ENCODE results near the gene CELF5.

The CELF5 gene

DNA sequence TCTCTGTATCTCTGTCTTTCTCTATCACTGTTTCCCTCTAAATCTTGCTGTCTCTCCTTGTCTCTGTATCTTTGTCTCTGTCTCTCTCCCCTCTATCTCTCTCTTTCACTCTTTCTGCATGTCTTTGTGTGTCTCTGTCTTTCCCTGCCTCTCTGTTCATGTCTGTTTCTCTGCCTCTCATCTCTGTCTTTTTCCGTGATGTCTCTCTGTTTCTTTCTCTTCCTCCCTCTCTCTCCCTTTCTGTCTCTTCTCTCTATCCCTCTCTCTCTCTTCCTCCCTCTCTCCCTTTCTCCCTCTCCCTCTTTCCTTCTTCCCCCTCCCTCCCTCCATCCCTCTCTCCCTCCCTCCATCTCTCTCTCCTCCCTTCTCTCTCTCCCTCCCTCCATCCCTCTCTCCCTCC lies 85.3 kb downstream of the CELF5 start:
- peaks cover 34% of the 10 kb centered on the region for H3K27me3 ChIP-seq (ENCODE audit: control insufficient read depth, insufficient read depth, low read length, poor library complexity, severe bottlenecking)
- H3K9me3 ChIP-seq (ENCODE audit: control insufficient read depth, low read length): no peaks in the 10 kb centered on the region
- H3K27ac ChIP-seq (ENCODE audit: insufficient read depth, low read depth, low read length, poor library complexity, severe bottlenecking): no peak overlapping the region
- WGBS, 2 experiments: 57% methylated on average over 1 of the region's 1 CpG
- H3K4me3 ChIP-seq (ENCODE audit: insufficient read depth, low read depth, low read length): no peak overlapping the region
- no peaks in the 10 kb centered on the region for H3K4me1 ChIP-seq (ENCODE audit: control insufficient read depth, insufficient read depth, low read length)
- H3K36me3 ChIP-seq (ENCODE audit: control insufficient read depth, insufficient read depth, low read length): no peaks in the 10 kb centered on the region

DNA sequence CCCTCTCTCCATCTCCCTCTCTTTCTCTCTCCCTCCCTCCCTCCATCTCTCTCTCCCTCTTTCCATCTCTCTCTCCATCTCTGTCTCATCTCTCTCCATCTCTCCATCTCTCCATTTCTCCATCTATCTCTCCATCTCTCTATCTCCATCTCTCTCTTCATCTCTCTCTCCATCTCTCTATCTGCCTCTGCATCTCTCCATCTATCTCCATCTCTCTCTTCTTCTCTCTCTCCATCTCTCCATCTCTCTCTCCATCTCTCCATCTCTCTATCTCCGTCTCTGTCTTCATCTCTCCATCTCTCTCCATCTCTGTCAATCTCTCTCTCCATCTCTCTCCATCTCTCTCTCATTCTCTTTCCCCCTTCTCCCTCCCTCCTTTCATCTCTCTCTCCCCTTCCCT lies 85.8 kb downstream of the CELF5 start:
- Histone ChIP-seq H3K9me3 (ENCODE audit: control insufficient read depth, low read length) (no peaks in the 10 kb centered on the region), H3K27me3 (ENCODE audit: control insufficient read depth, insufficient read depth, low read length, poor library complexity, severe bottlenecking) (peaks cover 33% of the 10 kb centered on the region), H3K36me3 (ENCODE audit: control insufficient read depth, insufficient read depth, low read length) (no peaks in the 10 kb centered on the region), H3K4me3 (ENCODE audit: insufficient read depth, low read depth, low read length) (no peak overlapping the region), H3K4me1 (ENCODE audit: control insufficient read depth, insufficient read depth, low read length) (no peaks in the 10 kb centered on the region), H3K27ac (ENCODE audit: insufficient read depth, low read depth, low read length, poor library complexity, severe bottlenecking) (no peak overlapping the region)
- WGBS, 2 experiments: 62 to 66% methylated on average over 1 of the region's 1 CpG

DNA sequence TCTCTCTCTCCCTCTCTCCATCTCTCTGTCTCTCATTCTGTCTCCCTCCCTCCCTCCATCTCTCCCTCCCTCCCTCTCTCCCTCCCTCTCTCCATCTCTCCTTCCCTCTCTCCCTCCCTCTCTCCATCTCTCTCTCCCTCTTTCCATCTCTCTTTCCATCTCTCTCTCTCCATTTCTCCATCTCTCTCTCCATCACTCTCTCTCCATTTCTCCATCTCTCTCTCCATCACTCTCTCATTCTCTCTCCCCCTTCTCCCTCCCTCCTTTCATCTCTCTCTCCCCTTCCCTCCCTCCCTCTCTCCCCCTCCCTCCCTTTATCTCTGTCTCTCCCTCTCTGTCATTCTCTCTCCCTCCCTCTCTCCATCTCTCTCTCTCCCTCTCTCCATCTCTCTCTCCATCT lies 86.2 kb downstream of the CELF5 start:
- no peaks in the 10 kb centered on the region for H3K4me1 ChIP-seq (ENCODE audit: control insufficient read depth, insufficient read depth, low read length)
- H3K36me3 ChIP-seq (ENCODE audit: control insufficient read depth, insufficient read depth, low read length): no peaks in the 10 kb centered on the region
- H3K27me3 ChIP-seq (ENCODE audit: control insufficient read depth, insufficient read depth, low read length, poor library complexity, severe bottlenecking): peaks cover 33% of the 10 kb centered on the region
- no peak overlapping the region for H3K27ac ChIP-seq (ENCODE audit: insufficient read depth, low read depth, low read length, poor library complexity, severe bottlenecking)
- H3K4me3 ChIP-seq (ENCODE audit: insufficient read depth, low read depth, low read length): no peak overlapping the region
- no peaks in the 10 kb centered on the region for H3K9me3 ChIP-seq (ENCODE audit: control insufficient read depth, low read length)

DNA sequence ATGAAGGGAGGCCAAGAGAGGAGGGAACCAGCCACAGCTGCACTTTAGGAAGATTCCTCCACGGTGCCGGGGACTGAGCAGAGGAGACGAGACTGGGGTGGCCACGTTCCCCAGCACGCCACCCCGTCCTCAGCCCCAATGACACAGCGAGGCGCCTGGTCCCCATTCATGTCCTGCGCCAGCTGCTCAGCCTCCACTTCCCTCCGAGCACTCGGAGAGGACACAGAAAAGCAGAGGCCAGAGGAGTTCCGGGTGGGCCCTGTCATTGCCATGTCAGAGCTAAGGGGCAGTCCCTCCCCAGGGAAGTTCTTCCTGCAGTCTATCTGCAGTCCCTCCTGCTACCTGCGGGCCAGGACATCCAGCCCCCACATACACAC lies 88.7 kb downstream of the CELF5 start:
- Histone ChIP-seq H3K36me3 (ENCODE audit: control insufficient read depth, insufficient read depth, low read length) (no peaks in the 10 kb centered on the region), H3K27ac (ENCODE audit: insufficient read depth, low read depth, low read length, poor library complexity, severe bottlenecking) (no peak overlapping the region), H3K9me3 (ENCODE audit: control insufficient read depth, low read length) (no peaks in the 10 kb centered on the region), H3K27me3 (ENCODE audit: control insufficient read depth, insufficient read depth, low read length, poor library complexity, severe bottlenecking) (peaks cover 33% of the 10 kb centered on the region), H3K4me1 (ENCODE audit: control insufficient read depth, insufficient read depth, low read length) (no peaks in the 10 kb centered on the region), H3K4me3 (ENCODE audit: insufficient read depth, low read depth, low read length) (no peak overlapping the region)
- 88 to 90% methylated on average over 13 of the region's 13 CpGs for WGBS, 2 experiments

DNA sequence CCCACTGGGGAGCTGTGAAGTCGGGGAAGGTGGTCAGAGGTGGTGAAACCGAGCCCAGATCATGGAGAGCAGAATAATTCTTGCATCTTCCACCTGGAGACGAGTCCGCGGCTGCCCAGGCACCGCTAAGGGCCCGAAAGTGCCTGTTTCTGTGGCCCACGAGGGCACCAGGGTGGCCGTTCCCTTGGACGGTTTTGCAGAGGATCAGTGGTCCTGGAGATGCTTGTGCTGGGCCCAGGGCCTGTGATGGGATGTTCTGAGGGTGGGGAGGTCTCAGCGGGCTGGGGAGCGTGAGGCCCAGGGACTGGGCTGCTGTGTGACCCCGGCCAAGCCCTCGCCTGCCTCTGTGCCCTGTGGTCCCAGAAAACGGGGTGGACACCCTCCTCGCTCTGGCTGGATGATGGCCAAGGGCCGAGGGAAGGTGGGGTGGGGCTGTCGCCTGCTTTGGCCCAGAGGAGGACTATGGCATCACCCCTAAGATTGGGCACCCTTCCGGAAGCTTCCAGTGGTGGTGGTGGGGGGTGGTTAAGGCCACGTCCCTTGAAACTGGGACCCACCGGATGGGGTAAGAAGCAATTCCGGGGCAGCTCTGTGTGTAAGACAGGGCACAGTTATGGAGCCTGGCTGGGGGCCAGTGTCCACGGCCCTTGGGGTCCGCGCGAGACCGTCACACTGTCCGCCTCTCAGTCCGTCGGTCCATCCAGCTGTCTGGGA lies 90.7 kb downstream of the CELF5 start:
- 90 to 91% methylated on average over 30 of the region's 30 CpGs for WGBS, 2 experiments
- Histone ChIP-seq H3K27me3 (ENCODE audit: control insufficient read depth, insufficient read depth, low read length, poor library complexity, severe bottlenecking) (peaks cover 23% of the 10 kb centered on the region), H3K36me3 (ENCODE audit: control insufficient read depth, insufficient read depth, low read length) (no peaks in the 10 kb centered on the region)

DNA sequence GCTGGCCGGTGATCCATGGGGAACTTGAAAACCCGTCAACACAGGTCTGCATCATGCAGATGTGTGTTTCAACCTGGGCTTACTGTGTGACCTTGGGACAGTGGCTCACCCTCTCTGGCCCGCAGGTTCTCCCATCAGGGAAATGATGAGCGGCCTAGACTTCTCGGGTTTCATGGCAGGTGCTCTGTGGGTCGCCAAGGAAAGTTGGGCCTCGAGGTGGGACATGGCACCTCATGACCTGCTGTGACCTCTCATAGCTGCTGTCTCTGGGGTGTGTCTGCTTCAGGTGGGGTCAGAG lies 91.2 kb downstream of the CELF5 start:
- H3K4me3 ChIP-seq (ENCODE audit: insufficient read depth, low read depth, low read length): no peak overlapping the region
- WGBS, 2 experiments: 89 to 91% methylated on average over 7 of the region's 7 CpGs
- H3K27ac ChIP-seq (ENCODE audit: insufficient read depth, low read depth, low read length, poor library complexity, severe bottlenecking): no peak overlapping the region
- peaks cover 18% of the 10 kb centered on the region for H3K27me3 ChIP-seq (ENCODE audit: control insufficient read depth, insufficient read depth, low read length, poor library complexity, severe bottlenecking)
- H3K4me1 ChIP-seq (ENCODE audit: control insufficient read depth, insufficient read depth, low read length): no peaks in the 10 kb centered on the region
- no peaks in the 10 kb centered on the region for H3K9me3 ChIP-seq (ENCODE audit: control insufficient read depth, low read length)
- H3K36me3 ChIP-seq (ENCODE audit: control insufficient read depth, insufficient read depth, low read length): no peaks in the 10 kb centered on the region

More for the DNA sequence above, 90.7 kb downstream of the CELF5 start:
- Histone ChIP-seq H3K9me3 (ENCODE audit: control insufficient read depth, low read length) (no peaks in the 10 kb centered on the region), H3K4me1 (ENCODE audit: control insufficient read depth, insufficient read depth, low read length) (no peaks in the 10 kb centered on the region), H3K4me3 (ENCODE audit: insufficient read depth, low read depth, low read length) (no peak overlapping the region), H3K27ac (ENCODE audit: insufficient read depth, low read depth, low read length, poor library complexity, severe bottlenecking) (no peak overlapping the region)

DNA sequence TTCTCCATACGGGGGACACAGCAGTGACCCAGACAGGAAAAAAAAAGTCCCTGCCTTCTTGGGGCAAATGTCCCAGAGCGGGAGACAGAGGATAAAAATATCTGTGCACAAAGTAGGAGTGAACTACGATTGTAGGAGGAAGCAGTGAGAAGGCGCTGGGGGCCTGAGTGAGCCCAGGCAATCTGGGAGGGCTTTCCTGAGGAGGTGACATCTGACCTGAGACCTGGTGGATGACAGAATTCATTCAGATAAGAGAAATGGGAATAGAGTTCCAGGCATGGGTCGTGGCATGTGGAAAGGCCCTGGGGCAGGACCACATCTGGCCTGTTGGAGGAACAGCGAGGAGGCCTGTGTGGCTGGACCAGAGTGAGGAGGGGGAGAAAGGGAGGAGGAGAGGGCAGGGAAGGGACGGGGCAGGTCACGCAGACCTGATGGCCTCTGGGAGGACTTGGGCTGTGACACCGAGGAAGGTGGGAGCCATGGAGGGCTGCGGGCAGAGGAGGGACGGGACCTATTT lies 91.7 kb downstream of the CELF5 start:
- Histone ChIP-seq H3K27me3 (ENCODE audit: control insufficient read depth, insufficient read depth, low read length, poor library complexity, severe bottlenecking) (peaks cover 16% of the 10 kb centered on the region), H3K4me3 (ENCODE audit: insufficient read depth, low read depth, low read length) (no peak overlapping the region), H3K4me1 (ENCODE audit: control insufficient read depth, insufficient read depth, low read length) (no peaks in the 10 kb centered on the region), H3K36me3 (ENCODE audit: control insufficient read depth, insufficient read depth, low read length) (no peaks in the 10 kb centered on the region), H3K27ac (ENCODE audit: insufficient read depth, low read depth, low read length, poor library complexity, severe bottlenecking) (no peak overlapping the region), H3K9me3 (ENCODE audit: control insufficient read depth, low read length) (no peaks in the 10 kb centered on the region)
- WGBS, 2 experiments: 88 to 91% methylated on average over 11 of the region's 11 CpGs

DNA sequence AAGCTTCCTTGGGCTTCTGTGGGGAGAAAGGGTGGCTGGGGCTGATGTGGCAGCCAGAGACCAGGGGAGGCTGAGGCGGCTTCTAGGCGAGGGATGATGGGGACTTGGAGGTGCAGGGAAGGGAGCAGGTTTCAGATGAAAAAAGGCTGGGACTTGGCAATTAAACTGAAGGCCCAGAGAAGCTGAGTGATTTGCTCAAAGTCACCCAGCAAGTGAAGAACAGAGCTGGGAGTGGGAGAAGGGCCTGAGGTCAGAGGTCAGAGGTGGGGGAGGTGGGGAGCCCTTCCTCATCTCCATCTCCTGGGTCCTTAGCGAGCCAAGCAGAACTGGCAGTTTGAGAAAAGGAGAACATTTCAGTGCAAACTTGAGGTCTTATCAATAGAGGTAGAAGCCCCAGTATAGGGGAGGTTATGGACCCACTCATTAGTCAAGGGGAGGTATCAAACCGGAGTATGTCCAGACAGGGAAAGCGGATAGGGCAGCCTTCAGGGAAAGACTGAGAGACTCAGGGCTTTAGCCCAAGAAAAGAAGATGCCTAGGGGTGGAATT lies 92.3 kb downstream of the CELF5 start:
- no peaks in the 10 kb centered on the region for H3K9me3 ChIP-seq (ENCODE audit: control insufficient read depth, low read length)
- H3K27me3 ChIP-seq (ENCODE audit: control insufficient read depth, insufficient read depth, low read length, poor library complexity, severe bottlenecking): peaks cover 16% of the 10 kb centered on the region
- H3K4me3 ChIP-seq (ENCODE audit: insufficient read depth, low read depth, low read length): no peak overlapping the region
- H3K4me1 ChIP-seq (ENCODE audit: control insufficient read depth, insufficient read depth, low read length): no peaks in the 10 kb centered on the region
- no peaks in the 10 kb centered on the region for H3K36me3 ChIP-seq (ENCODE audit: control insufficient read depth, insufficient read depth, low read length)
- no peak overlapping the region for H3K27ac ChIP-seq (ENCODE audit: insufficient read depth, low read depth, low read length, poor library complexity, severe bottlenecking)
- WGBS, 2 experiments: 87 to 93% methylated on average over 5 of the region's 5 CpGs

DNA sequence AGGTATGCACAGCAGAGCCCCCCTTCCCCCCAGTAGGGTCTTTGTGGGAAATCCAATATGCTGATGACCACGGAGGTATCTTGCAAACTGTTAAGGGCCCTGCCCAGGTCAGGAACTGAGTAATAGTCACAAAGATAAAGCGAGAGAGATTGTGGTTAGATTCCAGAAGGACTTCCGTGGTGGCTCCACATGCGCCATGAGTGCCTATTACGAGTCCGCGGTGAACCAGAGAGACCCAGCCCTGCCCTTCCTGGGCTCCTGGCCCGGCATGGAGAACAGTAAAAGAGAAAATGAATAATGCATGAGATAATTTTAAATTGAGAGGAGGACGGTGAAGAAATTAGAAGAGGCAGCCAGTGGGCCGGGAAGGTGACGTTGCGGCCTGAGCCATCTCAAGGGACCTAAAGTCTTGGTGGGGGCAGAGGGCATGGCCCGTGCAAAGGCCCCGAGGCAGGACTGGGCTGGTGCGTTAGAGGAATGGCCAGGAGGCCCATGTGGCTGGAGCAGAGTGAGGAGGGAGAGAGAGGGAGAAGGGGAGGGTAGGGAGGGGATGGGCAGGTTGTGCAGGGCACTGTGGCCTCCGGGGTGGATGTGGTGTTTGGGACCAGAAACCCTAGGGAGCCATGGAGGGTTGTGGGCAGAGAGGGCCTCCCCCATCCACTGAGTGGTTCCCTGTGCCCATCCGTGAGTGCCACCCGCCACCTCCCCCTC lies 95.3 kb downstream of the CELF5 start:
- Histone ChIP-seq H3K9me3 (ENCODE audit: control insufficient read depth, low read length) (no peaks in the 10 kb centered on the region), H3K4me1 (ENCODE audit: control insufficient read depth, insufficient read depth, low read length) (no peaks in the 10 kb centered on the region), H3K36me3 (ENCODE audit: control insufficient read depth, insufficient read depth, low read length) (no peaks in the 10 kb centered on the region), H3K4me3 (ENCODE audit: insufficient read depth, low read depth, low read length) (no peak overlapping the region), H3K27ac (ENCODE audit: insufficient read depth, low read depth, low read length, poor library complexity, severe bottlenecking) (no peak overlapping the region), H3K27me3 (ENCODE audit: control insufficient read depth, insufficient read depth, low read length, poor library complexity, severe bottlenecking) (peaks cover 11% of the 10 kb centered on the region)
- 68 to 71% methylated on average over 18 of the region's 18 CpGs for WGBS, 2 experiments

DNA sequence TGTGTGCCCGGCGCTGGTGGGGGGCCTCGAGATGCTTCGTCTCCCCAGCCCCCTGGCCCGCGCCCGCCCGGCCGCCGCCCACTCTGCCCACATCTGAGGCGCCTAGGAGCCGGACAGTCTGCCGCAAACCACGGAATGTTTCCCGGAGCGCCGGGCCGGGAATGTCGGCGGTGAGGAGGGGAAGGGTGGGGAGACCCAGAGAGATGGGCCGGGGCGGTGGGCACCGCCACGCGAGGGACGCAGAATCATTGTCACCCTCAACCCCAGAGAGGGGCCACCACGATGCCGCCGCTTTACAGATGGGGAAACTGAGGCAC lies 95.9 kb downstream of the CELF5 start:
- Histone ChIP-seq H3K27me3 (ENCODE audit: control insufficient read depth, insufficient read depth, low read length, poor library complexity, severe bottlenecking) (peaks cover 11% of the 10 kb centered on the region), H3K4me1 (ENCODE audit: control insufficient read depth, insufficient read depth, low read length) (no peaks in the 10 kb centered on the region), H3K9me3 (ENCODE audit: control insufficient read depth, low read length) (no peaks in the 10 kb centered on the region), H3K36me3 (ENCODE audit: control insufficient read depth, insufficient read depth, low read length) (no peaks in the 10 kb centered on the region), H3K4me3 (ENCODE audit: insufficient read depth, low read depth, low read length) (no peak overlapping the region), H3K27ac (ENCODE audit: insufficient read depth, low read depth, low read length, poor library complexity, severe bottlenecking) (no peak overlapping the region)
- 75 to 80% methylated on average over 29 of the region's 29 CpGs for WGBS, 2 experiments

All from ectodermal cell (in vitro differentiated cells).